Colonic mucosa (tissue), 4 donors: Measurements from ENCODE around the gene MYL4. TPM values are rescaled to one million over a fixed set of nuclear protein-coding genes. Genes with fewer than 3 reads are reported as not detected.
A peak's percentile ranks its signal among the peaks of the same experiment; 100 is the strongest.

Experiments
- DNase-seq: peaks from one replicate; pipeline ENCODE4 v3.0.0-alpha.2; 2020
- H3K27ac ChIP-seq: fragments of 200-600 bp; one replicate; pipeline ENCODE4 v1.8.0; 2021
- H3K27me3 ChIP-seq: fragments of 200-600 bp; one replicate; pipeline ENCODE4 v1.8.0; 2021
- H3K36me3 ChIP-seq: fragments of 200-600 bp; one replicate; pipeline ENCODE4 v1.8.0; 2021
- H3K4me1 ChIP-seq: fragments of 200-600 bp; one replicate; pipeline ENCODE4 v1.8.0; 2021; ENCODE audit warnings: mild to moderate bottlenecking
- H3K4me3 ChIP-seq: fragments of 200-600 bp; one replicate; pipeline ENCODE4 v1.8.0; 2021
- H3K9ac ChIP-seq, 2 donors: one replicate each; pipeline ENCODE4 v1.7.0; 2013; ENCODE audit warnings: control low read depth in 2 of 2, low read depth in 2 of 2, low read length in 2 of 2
- H3K9me3 ChIP-seq: fragments of 200-600 bp; one replicate; pipeline ENCODE4 v1.8.0; 2021
- CTCF ChIP-seq: fragments of 200-600 bp; IDR thresholded peaks from one replicate; pipeline ENCODE4 v1.8.0; 2022; ENCODE audit warnings: antibody characterized with exemption, mild to moderate bottlenecking
- intact Hi-C: fragments of 100-400 bp; cut with DNase I; formaldehyde crosslinking; loops from one replicate; pipeline ENCODE4 v1.14.1; 2022
- total RNA-seq, 2 donors: library from RNA; stranded (reverse); fragmentation: NEBNext Ultra II Directional in 1 of 2; extraction: Animal tissue kit (Norgen Biotek cat#: 25700) in 1 of 2; gene quantifications; one replicate each; pipeline ENCODE4 v1.2.1, GENCODE V29; 2021
- donor health status: healthy.
- donor health status: DM: no; HTN: no; CAD: no.
- donor health status: DM: no; HTN: no; CAD: no.

The MYL4 gene
- total RNA-seq, 2 donors from 2014 or later: 0.59 to 0.69 TPM

GRCh38 chr17:47235506-47235905, 26.4 kb downstream of the MYL4 start:
- intact Hi-C loops: no loop called here
- no peak overlapping the region for H3K9ac ChIP-seq
- H3K4me3 ChIP-seq: no peak overlapping the region
- no peaks in the 10 kb centered on the region for H3K9me3 ChIP-seq
- no peak for DNase-seq
- no peaks in the 10 kb centered on the region for H3K36me3 ChIP-seq
- no peaks in the 10 kb centered on the region for H3K27me3 ChIP-seq
- no peaks in the 10 kb centered on the region for H3K4me1 ChIP-seq
- TF ChIP-seq CTCF: no peak
- H3K27ac ChIP-seq: no peak overlapping the region

GRCh38 chr17:47235923-47236322, 26.8 kb downstream of the MYL4 start:
- Histone ChIP-seq H3K4me3 (no peak overlapping the region), H3K27ac (no peak overlapping the region), H3K27me3 (no peaks in the 10 kb centered on the region), H3K4me1 (no peaks in the 10 kb centered on the region), H3K9me3 (no peaks in the 10 kb centered on the region), H3K36me3 (no peaks in the 10 kb centered on the region), H3K9ac (no peak overlapping the region)
- intact Hi-C loops: no loop called here
- DNase-seq: no peak
- TF ChIP-seq CTCF: no peak

- Histone ChIP-seq H3K36me3 (no peaks in the 10 kb centered on the region), H3K9ac (no peak overlapping the region), H3K9me3 (no peaks in the 10 kb centered on the region), H3K27me3 (no peaks in the 10 kb centered on the region), H3K4me1 (no peaks in the 10 kb centered on the region), H3K4me3 (no peak overlapping the region), H3K27ac (no peak overlapping the region)
- TF ChIP-seq CTCF: no peak
- intact Hi-C loops: no loop called here
- no peak for DNase-seq
Measured at GRCh38 chr17:47237841-47238240, 28.7 kb downstream of the MYL4 start.

GRCh38 chr17:47238321-47239010, 29.3 kb downstream of the MYL4 start:
- Histone ChIP-seq H3K27me3 (no peaks in the 10 kb centered on the region), H3K36me3 (no peaks in the 10 kb centered on the region), H3K27ac (no peak overlapping the region), H3K9ac (no peak overlapping the region), H3K9me3 (no peaks in the 10 kb centered on the region), H3K4me1 (no peaks in the 10 kb centered on the region), H3K4me3 (no peak overlapping the region)
- no peak for TF ChIP-seq CTCF
- DNase-seq: no peak
- intact Hi-C loops: no loop called here

GRCh38 chr17:47239619-47239966, 30.4 kb downstream of the MYL4 start:
- intact Hi-C loops: no loop called here
- H3K27me3 ChIP-seq: no peaks in the 10 kb centered on the region
- no peak for TF ChIP-seq CTCF
- H3K4me1 ChIP-seq: no peaks in the 10 kb centered on the region
- no peak for DNase-seq
- H3K4me3 ChIP-seq: no peak overlapping the region
- peak overlapping the region; percentile 25 for H3K27ac ChIP-seq
- no peak overlapping the region for H3K9ac ChIP-seq
- no peaks in the 10 kb centered on the region for H3K36me3 ChIP-seq
- H3K9me3 ChIP-seq: no peaks in the 10 kb centered on the region
